RPMI8226 (cell line): Measurements from ENCODE around the gene SLC24A4.

Experiments used
- DNase-seq: peaks from one replicate; pipeline ENCODE4 v3.0.0-alpha.2; 2015

The SLC24A4 gene

DNA sequence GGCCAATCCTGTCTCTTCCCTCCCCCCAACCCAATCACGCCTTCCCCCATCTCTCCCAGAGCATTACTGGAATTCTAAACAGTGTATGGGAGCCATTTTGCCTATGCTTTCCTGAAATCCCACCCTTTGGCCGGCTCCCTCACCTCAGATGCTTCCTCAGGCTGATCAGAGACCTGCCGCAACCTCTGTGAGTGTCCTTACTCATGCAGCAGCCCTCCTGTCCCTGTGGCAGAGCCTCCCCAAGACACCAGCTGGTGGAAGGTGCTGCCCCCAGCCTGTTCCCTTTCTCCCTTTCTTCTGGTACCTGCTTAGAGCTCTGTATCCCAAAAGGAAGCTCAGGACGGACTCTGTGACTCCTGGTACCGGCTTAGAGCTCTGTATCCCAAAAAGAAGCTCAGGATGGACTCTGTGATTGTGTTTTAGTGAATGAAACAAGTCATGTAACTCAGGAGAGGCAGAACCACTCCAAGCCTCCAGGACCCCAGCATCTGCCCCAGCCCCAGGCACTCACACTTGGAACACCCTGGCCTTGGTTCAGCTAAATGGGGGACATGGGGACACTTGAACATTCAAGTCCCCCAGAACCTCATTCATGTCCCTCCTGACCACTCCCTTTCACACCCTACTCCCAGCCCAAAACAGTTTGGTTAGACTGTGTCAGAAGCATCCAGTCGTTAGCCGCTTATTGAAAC is 161.3 kb downstream of the SLC24A4 start:
- no peak for DNase-seq

DNA sequence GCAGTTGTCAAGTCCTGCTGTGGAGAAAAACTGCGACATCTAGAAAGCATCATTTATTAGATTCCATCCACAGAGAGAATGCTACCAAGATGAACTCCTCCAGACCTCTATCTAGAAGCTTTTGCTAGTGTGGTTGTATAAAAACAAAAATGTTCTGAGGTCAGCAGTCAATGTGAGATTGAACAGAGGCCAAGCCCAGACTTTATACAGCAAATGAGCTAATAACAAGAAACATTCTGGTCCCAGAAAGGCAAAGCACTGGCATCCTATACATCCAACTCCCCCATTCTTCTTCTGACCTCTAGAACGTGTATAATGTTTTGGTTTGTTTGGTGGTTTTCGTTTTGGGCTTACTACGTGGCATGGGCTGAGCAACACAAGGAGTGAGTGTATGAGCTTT is 163.9 kb downstream of the SLC24A4 start:
- no peak for DNase-seq

DNA sequence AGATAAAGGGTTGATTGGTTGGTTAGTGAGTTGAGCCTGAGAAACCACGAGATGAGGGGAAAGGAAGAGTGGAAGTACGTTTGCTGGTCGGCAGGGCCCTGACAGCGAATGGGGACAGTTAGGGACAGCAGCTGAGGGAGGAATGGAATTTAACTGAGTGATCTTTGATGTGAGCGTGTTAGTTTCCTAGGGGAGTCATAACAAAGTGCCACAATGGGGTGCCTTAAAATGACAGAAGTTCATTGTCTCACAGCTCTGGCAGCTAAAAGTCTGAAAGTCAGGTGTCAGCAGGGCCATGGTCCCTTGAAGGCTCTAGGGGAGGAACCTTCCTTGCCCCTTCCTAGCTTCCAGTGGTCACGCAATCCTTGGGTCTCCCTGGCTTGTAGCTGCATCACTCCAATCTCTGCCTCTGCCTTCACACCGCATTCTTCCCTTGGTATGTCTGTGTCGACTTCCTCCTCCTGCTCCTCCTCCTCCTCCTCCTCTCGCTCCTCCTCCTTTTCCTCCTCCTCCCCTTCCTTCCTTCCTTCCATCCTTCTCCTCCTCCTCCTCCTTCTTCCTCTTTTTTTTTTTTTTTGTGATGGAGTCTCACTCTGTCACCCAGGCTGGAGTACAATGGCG is 164.7 kb downstream of the SLC24A4 start:
- DNase-seq = no peak

DNA sequence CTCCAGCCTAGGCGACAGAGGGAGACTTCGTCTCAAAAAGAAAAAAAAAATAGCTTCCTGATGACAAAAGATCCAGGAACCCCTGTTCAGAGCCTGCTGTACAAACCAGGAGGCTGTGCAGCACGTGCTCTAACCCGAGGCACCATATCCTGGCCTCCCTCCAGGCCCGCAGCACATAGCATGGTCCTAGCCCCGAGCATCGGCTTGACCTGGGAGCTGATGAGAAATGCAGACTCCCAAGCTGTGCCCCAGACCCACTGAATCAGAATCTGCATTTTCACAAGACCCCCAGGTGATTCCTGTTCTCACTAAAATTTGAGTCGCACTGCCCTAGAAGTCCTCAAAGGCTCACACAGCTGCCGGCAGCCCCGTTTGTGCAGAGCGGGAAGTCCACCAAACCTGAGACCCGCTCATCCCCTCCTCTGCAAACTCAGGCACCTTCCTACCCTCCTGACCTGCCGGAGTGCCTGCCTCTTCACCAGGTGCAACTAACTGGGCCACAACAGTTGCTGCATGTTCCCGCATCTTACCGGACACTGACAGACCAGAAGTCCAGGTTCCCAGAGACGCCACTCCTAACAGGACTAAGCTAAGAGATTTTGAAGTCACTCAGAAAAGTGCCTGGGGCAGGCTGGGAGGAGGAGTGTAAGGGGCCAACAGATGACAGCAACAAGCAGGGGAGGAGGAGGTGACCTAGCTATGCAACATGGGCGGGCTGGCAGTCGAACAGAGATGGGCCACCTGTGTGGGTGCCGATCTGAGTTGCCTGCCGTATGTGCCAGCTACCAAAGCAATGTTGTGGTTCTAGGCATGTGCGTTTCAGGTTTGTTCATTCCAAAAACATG is 166.7 kb downstream of the SLC24A4 start:
- DNase-seq = no peak

DNA sequence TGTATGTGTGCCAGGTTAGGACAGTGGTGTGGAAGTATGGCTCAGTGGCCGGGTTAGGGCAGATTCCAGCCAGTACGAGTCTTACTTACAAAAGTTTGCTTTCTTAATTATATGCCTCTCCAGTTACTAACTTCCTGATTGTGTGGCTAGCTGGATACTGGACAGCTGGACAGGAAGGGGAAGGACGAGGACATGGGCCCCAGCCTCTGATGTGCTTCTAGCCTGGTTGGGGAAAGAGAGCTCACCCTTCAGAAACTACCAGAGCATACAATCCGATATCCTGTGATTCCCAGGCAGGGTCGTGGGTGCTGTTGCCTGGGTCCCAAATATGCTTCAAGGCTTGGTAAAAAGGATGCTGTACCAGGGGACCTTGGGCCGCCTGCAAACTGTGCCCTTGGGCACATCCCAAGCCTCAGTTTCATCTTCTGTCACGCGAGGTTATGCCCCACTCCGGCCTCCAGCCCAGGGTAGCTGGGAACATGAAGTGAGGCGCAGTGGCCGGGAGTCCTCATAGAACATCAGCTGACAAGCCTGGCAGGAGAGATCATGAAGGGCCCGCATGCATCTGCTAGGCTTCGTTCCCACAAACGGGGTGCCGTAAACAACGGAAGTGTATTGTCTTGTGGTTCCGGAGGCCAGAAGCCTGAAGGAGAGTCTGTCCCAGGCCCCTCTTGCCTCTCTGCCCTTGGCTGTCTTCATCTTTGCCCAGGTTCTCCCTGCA is 167.4 kb downstream of the SLC24A4 start:
- DNase-seq = no peak

DNA sequence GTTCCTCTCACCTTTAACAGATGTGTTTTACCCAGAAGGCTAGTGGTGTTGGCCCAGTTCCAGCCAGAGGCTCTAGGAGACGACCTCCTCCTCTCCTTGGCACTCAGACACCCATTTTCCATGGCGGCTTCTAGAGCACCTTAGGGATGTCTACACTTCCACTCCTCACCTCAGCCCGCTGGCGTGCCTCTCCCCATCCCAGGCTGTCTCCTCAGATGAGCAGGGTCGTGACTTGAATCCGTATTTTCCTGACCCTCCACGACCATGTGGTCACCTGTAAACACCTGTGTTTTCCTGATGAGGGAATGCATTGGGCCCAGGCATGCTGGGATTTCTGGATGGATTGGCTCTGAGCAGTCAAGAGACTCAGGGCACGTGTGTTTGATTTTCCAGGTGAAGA is 168.8 kb downstream of the SLC24A4 start:
- no peak for DNase-seq

DNA sequence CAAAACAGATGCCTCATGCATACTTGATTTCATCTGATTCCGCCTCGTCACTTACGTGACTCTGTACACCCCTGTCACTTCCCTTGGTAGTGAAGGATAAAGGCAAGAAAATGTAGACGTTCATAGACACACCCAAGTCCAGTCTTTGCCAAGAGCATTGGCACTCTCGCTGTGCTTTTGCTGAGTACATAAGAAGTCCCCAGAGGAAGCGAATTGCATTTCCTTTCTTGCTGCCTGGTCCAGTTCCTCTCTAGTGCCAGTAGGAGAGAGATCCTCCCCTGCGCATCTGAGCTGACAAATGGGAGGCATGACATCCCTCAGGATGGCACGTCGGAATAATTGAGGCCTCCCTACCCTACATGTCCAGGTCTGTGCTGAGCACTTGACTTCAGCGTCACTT is 169.3 kb downstream of the SLC24A4 start:
- DNase-seq = no peak

DNA sequence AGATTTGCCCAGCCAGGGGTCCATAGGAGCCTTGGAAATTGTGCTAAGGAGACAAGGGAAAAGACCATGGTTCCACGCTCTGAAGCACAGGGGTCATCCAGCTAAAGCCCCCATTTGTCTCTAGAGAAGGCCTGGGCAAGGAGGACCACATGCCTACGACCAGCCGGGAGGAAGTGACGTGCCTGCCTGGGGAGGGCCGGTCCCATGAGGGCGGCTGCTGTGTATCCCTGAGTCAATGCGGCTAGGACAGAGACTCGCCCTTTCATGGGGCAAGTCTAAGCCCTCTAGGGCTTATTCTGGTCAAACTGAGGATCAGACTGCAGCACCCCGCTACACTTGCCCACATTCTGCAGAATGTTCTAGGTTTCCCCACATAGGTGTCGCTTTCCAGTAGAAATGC is 170.1 kb downstream of the SLC24A4 start:
- DNase-seq = no peak

DNA sequence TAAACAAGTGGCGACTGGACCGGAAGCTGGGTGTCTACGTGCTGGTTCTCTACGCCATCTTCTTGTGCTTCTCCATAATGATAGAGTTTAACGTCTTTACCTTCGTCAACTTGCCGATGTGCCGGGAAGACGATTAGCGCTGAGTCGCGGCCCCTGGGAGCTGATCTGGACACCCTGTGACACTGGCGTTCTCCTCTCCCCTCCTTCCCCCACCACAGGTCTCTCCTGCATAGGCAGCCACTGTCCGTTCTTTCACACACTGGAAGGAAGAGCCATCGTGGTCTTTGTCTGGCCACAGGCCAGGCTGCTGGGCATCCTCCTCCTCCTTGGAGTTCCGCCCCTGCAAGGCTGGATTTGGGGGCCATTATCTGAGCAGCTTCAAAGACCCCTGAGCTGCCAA is 170.5 kb downstream of the SLC24A4 start:
- DNase-seq = no peak

DNA sequence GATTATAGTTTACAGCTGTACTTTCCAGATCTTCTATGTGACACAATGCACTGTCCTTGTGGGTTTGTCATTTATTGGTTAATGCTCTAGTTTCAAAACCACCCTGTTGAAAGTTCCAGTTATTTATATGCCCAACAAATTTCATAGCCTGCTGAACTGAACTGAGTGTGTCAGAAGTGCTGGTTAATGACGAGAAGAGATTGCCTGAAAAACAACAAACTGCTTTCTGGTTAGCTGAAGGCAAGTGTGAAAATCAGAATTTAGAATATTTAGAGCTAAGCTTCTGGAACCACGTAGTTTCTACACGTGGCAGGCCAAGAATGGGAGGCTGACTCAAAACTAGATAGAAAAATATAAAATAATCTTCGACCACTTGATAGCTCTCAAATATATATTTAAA is 171.5 kb downstream of the SLC24A4 start:
- DNase-seq = no peak

DNA sequence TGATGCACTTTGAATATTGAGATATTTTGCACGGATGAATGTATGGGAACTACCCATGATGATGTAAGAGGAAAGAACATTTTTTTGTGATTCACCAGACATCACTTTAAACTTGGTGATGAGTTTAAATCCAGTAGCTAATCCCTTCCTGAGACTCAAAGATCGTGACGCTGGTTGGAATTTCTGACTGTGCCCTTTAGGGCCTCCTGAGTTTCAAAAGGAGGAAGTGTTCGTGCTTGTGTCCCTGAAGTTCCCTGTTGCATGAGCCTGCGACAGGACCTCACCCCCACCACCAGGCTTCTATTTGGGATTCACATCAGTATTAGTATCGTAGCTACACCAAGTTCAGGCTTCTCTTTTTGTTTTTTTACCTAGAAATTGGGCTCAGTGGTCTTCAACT is 172.1 kb downstream of the SLC24A4 start:
- DNase-seq = no peak

DNA sequence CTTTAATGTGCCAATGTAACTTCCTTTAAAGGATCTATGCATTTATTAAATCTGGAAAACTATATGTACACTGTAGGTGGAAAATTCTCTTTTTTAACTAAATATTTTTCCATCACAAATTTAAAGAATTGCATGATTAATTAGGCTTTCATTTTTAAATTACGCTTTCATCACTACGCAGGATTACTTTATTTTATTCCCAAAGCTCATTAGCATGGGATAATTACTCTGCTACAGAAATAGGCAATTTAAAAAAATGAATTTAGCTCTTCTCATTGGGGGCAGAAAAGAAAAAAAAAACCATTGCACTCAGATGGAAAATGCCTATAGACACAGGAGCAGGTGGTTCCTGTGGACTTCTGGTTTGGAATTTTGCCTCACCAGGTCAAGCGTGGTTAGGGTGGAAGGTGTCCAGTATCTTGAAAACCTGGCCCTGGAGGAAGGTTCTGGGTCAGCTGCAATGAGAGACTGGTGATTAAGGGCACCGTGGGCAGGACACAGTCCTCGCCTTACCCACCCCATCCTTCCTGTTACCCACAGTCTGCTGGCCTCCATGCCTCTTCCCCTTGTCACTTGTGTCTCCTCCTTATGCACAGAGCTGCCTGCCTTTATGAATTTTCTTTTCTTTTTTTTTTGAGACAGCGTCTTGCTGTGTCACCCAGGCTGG is 173.4 kb downstream of the SLC24A4 start:
- no peak for DNase-seq

DNA sequence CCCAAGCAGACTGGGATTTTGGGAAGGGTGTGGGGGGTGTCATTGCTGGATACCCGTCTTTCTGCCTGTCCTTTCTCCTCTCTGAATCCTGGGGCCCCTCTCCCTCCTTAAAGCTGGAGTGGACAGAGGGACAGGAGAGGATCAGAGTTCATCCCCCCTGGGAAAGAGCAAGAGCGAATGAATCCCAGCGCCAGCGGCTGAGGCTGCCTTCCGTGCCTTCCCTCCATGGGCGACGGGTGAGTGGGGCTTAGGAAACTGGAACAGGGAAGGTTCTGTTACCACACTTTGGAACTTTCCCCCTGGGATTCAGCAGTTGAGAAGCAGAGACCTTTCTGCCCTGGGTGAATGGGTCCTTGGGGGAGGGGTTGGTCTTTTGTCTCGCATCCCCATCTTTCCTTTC is 174.4 kb downstream of the SLC24A4 start:
- no peak for DNase-seq

DNA sequence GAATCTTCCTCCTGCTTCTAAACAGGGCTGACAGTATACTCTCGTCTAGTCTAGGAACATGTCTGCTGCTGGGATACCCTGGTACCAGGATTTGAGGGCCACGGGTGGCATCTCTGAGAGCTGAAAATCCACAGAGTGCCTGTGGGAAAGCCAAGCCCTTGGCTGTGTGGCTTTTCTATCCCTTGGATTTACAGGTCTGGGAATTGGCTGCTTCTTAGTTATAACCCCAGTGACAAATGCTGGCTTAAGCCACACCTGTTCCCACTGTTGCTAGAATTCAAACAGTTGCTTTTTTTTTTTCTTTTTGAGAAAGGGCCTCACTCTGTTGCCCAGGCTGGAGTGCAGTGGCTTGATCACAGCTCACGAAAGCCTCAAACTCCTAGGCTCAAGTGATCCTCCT is 176.3 kb downstream of the SLC24A4 start:
- no peak for DNase-seq

DNA sequence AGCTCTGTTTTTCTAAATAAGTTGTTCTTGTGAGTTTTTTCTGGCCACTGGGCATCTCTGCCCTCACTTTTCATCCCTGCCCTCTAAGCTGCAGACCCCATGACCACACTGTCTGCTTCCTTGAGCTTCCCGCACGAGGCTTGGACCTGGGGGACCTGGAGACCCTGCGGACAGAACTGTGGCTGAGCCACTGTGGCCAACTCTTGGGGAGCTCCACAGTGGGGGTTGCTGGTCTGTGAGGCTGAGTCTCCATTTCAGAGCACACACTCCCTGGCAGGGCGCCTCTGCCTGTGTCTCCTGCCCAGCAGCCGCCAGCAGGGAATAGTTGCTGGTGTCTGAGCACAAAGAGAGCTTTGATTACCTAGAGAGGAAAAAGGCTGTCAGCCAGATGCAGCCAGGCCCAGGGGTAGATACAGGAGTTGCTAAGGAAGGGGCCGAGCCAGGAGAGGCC is 177.6 kb downstream of the SLC24A4 start:
- DNase-seq = no peak

DNA sequence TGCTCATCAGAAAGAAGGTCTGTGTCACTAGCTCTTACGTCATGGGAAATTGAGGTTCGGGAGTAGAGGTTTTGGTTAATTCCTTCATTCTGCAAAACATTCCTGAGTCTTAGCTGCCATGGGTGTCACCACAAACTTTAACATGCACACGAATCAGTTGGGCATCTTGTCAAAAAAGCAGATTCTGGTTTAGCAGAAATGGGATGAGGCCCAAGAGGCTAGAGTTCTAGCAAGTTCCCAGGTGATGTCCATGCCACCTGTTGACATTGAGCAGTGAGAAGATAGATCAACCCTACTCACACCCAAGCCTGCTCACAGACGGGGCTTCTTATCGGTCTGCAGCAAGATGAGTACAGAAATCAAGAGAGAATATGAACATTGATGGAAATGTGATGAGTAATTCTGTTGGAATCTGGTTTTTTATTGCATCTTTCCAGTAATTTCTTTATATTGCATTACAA is 179.0 kb downstream of the SLC24A4 start:
- DNase-seq = no peak

DNA sequence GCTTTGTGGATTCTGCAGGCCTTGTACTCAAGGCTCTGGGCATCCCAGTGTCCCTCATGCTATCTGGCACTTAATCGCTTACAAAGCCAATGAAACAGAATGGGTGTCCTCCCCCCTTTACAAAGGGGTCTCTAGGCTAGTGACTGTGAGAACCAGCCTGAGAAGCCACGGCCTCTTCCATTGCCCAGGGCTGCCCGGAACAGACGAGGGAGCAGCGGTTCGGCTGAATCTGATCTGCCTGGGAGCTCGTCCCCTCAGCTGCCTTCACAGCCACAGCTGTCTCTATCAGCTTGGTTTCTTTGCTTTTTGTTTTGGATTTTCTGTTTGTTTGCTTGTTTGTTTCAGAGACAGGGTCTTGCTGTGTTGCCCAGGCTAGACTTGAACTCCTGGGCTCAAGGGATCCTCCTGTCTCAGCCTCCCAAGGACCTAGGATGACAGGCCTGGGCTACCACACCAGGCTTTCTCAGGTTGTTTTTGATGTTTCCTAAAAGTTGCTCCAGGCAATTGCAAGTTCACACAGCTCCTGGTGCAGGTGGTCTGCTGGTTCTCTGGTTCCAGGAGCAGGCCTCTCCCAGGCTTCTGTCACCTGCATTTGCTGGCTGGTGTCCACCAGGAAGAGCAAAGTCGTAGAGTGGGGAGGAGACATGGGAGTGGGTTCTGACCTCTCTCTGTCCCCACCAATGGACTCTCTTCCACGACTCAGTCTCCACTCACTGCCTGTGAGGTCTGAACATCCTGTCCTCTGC is 179.7 kb downstream of the SLC24A4 start:
- DNase-seq = no peak

DNA sequence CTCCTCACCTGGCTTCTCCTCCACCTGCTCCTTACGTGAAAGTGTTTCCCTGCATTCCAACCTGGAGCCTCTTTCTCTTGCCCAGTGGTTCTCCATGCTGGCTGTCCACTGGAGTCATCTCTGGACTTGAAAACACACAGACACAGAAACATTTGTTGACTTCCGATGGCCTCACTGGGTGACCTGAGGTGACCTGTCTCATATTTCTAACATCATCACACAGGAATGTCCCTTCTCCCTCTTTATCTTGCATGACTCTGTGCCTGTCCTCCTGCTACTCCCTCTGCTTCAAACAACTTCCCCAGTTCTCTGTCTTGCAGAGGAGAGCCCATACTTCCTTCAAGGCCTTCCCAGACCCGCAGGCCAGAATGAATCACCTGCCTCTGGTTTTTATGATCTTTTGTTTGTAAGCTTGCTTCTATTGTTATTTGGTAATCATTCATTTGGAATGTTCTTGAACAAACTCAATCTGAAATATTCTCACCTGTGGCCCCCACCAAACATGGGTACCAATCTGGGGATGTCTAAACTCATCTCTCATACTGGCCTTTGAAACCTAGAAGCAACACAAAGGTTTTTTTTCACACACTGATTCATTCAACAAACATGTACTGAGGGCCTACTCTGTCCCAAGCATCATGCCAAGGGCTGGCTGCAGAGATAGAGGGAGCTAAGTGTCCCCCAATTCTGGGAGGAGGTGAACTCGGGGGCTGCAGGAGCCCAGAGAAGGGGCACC is 181.0 kb downstream of the SLC24A4 start:
- DNase-seq = no peak

DNA sequence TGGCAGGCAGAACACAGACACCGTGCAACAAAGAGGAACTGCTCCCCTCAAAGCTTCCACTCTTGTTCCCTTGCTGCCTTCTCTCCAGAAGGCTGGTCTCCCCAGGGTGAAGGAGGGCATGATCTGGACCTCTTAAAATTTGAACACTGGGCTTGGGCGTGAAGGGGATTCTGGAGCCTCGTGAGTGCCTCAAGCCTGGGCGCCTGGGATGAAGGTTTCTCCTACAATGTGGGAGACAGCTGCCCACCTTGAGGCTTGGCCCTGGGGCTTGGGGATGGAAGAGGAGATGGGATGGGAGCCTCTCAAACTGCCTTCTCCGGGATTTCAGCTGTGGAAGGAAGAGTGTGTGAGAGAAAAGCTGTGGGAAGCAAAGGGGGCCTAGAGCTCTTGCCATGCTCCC is 182.9 kb downstream of the SLC24A4 start:
- no peak for DNase-seq

DNA sequence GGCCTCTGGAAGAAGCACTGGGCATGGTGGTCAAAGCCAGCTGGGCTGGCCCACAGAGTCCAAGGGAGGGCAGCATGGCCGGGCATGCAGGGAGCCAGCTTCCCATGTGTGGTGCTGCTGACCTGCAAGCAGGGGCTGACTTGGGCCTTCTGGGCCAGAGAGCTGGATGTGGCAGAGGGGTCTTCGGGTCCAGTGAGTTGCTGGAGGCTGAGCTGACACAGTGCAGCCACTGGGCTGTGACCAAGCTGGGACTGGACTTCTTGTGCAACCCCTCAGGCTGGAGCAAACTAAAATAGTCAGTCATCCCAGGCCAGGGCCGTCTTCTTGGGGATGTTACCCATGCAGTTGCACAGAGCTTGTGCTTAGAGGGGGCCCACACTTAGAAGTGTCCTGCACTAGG is 183.3 kb downstream of the SLC24A4 start:
- DNase-seq = no peak

DNA sequence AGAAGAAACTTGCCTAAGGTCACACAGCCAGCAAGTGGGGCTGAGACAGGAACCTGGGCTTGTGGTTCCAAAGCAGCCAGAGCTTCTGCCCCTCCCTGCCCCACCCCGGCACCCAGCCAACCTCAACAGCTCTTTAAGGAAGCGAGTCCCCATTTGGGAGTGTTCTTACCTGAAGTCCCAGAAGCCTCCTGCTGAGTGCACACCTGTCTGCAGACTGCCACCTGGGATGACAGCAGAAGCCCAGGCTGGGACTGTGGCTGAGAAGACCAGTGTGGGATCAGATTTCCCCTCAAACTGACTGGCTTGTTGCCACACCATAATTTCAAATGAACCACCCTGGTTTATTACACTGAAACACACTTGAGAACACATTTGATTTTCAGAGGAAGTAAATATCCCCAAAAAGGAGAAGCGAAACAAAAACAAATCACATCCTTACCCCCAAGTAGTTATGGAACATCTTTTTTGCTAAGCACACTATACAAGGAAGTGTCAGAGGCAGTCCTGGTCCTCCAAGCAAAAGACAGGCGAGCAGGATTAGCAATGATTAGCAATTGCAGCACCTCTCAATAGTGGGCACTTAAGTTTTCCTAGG is 184.3 kb downstream of the SLC24A4 start:
- DNase-seq = peak; percentile 74
